Peyer's patch (tissue), 4 donors: ENCODE results near the gene CFAP73.

Source experiments
- CTCF ChIP-seq, 6 experiments: fragments of 450-650 bp in 4 of 6; fragments of 200-600 bp in 2 of 6; sonication (generic) in 1 of 6; IDR thresholded peaks; one replicate each; pipeline ENCODE4 v1.5.1; 2017 to 2019; ENCODE audit warnings: antibody characterized with exemption in 6 of 6, mild to moderate bottlenecking in 3 of 6, moderate library complexity in 1 of 6
- POLR2A ChIP-seq, 2 donors: fragments of 450-650 bp; IDR thresholded peaks; one replicate each; pipeline ENCODE4 v1.5.1; 2017; ENCODE audit warnings: antibody characterized with exemption in 2 of 2, mild to moderate bottlenecking in 2 of 2, moderate library complexity in 2 of 2

- TF ChIP-seq POLR2A (IDR thresholded peaks at IDR 0.05), result no peak
- TF ChIP-seq CTCF (IDR thresholded peaks at IDR 0.05), result no peak
Measured at GRCh38 chr12:113115455-113116126, 33.9 kb upstream of the CFAP73 start.
